Esophagus squamous epithelium (tissue), 4 donors: Measurements from ENCODE around the gene SMARCA2.

ENCODE experiments used
- POLR2A ChIP-seq, 4 donors: fragments of 450-650 bp; IDR thresholded peaks; one replicate each; pipeline ENCODE4 v1.6.1; 2017; ENCODE audit warnings: antibody characterized with exemption in 4 of 4, mild to moderate bottlenecking in 4 of 4, moderate library complexity in 3 of 4
- TF ChIP-seq, protein P1 (sequence below), 6 experiments: fragments of 450-650 bp in 4 of 6; fragments of 200-600 bp in 2 of 6; sonication (generic) in 2 of 6; IDR thresholded peaks; one replicate each; pipeline ENCODE4 v1.5.1; 2016 to 2019; ENCODE audit warnings: antibody characterized with exemption in 6 of 6, mild to moderate bottlenecking in 4 of 6, moderate library complexity in 4 of 6

DNA sequence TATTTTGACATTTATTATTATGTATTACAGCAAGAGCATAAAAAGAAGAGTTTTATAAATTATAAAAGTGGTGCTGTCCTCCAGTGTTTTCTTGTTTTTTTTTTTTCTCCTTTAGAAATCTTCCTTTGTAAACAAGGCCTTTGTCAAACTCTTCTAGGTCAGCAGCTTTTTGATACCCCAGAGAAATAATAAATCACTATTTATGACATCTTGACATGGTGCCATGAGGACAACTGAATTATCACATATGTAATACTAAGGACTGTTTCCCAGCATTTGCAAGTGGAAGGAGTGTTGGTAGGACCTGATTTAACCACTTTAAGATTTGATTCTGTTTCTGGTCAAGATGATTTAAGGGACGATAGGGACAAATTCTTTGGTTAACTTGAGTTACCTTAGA, 4.6 kb downstream of the SMARCA2 start:
- TF ChIP-seq, protein P1, sequence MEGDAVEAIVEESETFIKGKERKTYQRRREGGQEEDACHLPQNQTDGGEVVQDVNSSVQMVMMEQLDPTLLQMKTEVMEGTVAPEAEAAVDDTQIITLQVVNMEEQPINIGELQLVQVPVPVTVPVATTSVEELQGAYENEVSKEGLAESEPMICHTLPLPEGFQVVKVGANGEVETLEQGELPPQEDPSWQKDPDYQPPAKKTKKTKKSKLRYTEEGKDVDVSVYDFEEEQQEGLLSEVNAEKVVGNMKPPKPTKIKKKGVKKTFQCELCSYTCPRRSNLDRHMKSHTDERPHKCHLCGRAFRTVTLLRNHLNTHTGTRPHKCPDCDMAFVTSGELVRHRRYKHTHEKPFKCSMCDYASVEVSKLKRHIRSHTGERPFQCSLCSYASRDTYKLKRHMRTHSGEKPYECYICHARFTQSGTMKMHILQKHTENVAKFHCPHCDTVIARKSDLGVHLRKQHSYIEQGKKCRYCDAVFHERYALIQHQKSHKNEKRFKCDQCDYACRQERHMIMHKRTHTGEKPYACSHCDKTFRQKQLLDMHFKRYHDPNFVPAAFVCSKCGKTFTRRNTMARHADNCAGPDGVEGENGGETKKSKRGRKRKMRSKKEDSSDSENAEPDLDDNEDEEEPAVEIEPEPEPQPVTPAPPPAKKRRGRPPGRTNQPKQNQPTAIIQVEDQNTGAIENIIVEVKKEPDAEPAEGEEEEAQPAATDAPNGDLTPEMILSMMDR (IDR thresholded peaks at IDR 0.05) = no peak
- TF ChIP-seq POLR2A (IDR thresholded peaks at IDR 0.05) = no peak
